CD8-positive, alpha-beta memory T cell (primary cell): ENCODE results near the gene GULP1. TPM values are rescaled to one million over a fixed set of nuclear protein-coding genes. Genes with fewer than 3 reads are reported as not detected.
"Not testable (repeated sequence)": the region's sequence is repeated elsewhere in the genome, so short reads cannot be mapped to it uniquely, and the experiment has no call there.

Source experiments
- CTCF ChIA-PET: fragments of 350-600 bp; sonication (Branson Sonifier 250); formaldehyde crosslinking; loops from one replicate; lab custom pipeline; 2021; ENCODE audit warnings: antibody characterized with exemption; lab: Charles Lee
- POLR2A ChIA-PET: fragments of 350-600 bp; sonication (Branson Sonifier 250); formaldehyde crosslinking; loops from one replicate; lab custom pipeline; 2021; ENCODE audit warnings: antibody characterized with exemption; lab: Charles Lee
- DNase-seq, 5 donors: peaks; one replicate each; pipeline versions ENCODE4 v3.0.0 to v3.0.0-alpha.2; 2020 to 2022; ENCODE audit warnings: mixed read lengths in 1 of 5
- H3K27ac ChIP-seq: one replicate; pipeline ENCODE4 v1.7.0; 2013; ENCODE audit warnings: low read depth, mild to moderate bottlenecking, low read length, moderate library complexity
- H3K27me3 ChIP-seq: 2 replicates; pipeline ENCODE4 v1.7.0; 2013; ENCODE audit warnings: low read length, mild to moderate bottlenecking; ENCODE audit not compliant: insufficient read depth, poor library complexity, severe bottlenecking
- H3K36me3 ChIP-seq: 2 replicates; pipeline ENCODE4 v1.7.0; 2013; ENCODE audit warnings: mild to moderate bottlenecking, low read length, moderate library complexity; ENCODE audit not compliant: insufficient read depth
- H3K4me1 ChIP-seq: 2 replicates; pipeline ENCODE4 v1.7.0; 2013; ENCODE audit warnings: mild to moderate bottlenecking, low read length, moderate library complexity; ENCODE audit not compliant: insufficient read depth
- H3K4me3 ChIP-seq: 2 replicates; pipeline ENCODE4 v1.7.0; 2013; ENCODE audit warnings: mild to moderate bottlenecking, low read length
- H3K9me3 ChIP-seq: 2 replicates; pipeline ENCODE4 v1.7.0; 2013; ENCODE audit warnings: mild to moderate bottlenecking, low read length
- H3K27ac Mint-ChIP-seq, 8 donors: one replicate each; pipeline ENCODE4 v1.8.0; 2020 to 2021; ENCODE audit warnings: mixed read lengths in 8 of 8, mild to moderate bottlenecking in 6 of 8, inconsistent platforms in 3 of 8, moderate library complexity in 3 of 8
- H3K27me3 Mint-ChIP-seq, 2 donors: one replicate each; pipeline ENCODE4 v1.8.0; 2020 to 2021; ENCODE audit warnings: mixed read lengths in 2 of 2, mild to moderate bottlenecking in 1 of 2, moderate library complexity in 1 of 2
- H3K36me3 Mint-ChIP-seq, 3 donors: one replicate each; pipeline ENCODE4 v1.8.0; 2020 to 2021; ENCODE audit warnings: mixed read lengths in 3 of 3, inconsistent platforms in 1 of 3, mild to moderate bottlenecking in 1 of 3
- H3K4me1 Mint-ChIP-seq, 3 donors: one replicate each; pipeline ENCODE4 v1.8.0; 2020 to 2021; ENCODE audit warnings: mixed read lengths in 3 of 3, inconsistent platforms in 1 of 3, mild to moderate bottlenecking in 1 of 3
- H3K4me3 Mint-ChIP-seq, 7 donors: one replicate each; pipeline ENCODE4 v1.8.0; 2020 to 2021; ENCODE audit warnings: mixed read lengths in 7 of 7, mild to moderate bottlenecking in 6 of 7, moderate library complexity in 4 of 7, inconsistent platforms in 2 of 7
- H3K9me3 Mint-ChIP-seq, 5 donors: one replicate each; pipeline ENCODE4 v1.8.0; 2020 to 2022; ENCODE audit warnings: mixed read lengths in 5 of 5, mild to moderate bottlenecking in 3 of 5, moderate library complexity in 2 of 5, inconsistent platforms in 1 of 5
- polyA plus RNA-seq: library from polyadenylated mRNA; unstranded; fragments of 300-500 nt; fragmentation: Illumina TruSeq; gene quantifications from one replicate; pipeline ENCODE4 v1.2.3, GENCODE V29; 2021
- total RNA-seq, 2 experiments: library from RNA; stranded (reverse); gene quantifications; one replicate each; pipeline ENCODE4 v1.2.3, GENCODE V29; 2021

The GULP1 gene
- total and polyA plus RNA-seq, 3 experiments from 2014 or later: not detected

GRCh38 chr2:188444106-188444835 is 152.6 kb downstream of the GULP1 start:
- Mint-ChIP-seq H3K36me3 (no peaks in the 10 kb centered on the region), H3K27ac (no peak overlapping the region), H3K27me3 (no peaks in the 10 kb centered on the region), H3K4me3 (no peak overlapping the region), H3K4me1 (no peaks in the 10 kb centered on the region), H3K9me3 (peaks cover 0 to 7% (median 0%) of the 10 kb centered on the region in 5 donors)
- Histone ChIP-seq H3K27me3 (no peaks in the 10 kb centered on the region), H3K36me3 (no peaks in the 10 kb centered on the region), H3K4me3 (no peak overlapping the region), H3K9me3 (no peaks in the 10 kb centered on the region), H3K4me1 (no peaks in the 10 kb centered on the region), H3K27ac (no peak overlapping the region)
- POLR2A ChIA-PET: no interaction called here
- CTCF ChIA-PET: no interaction called here
- DNase-seq: no peak

- Mint-ChIP-seq H3K27ac (no peak overlapping the region), H3K9me3 (peaks cover 0 to 5% (median 0%) of the 10 kb centered on the region in 5 donors), H3K4me1 (no peaks in the 10 kb centered on the region), H3K4me3 (no peak overlapping the region), H3K36me3 (no peaks in the 10 kb centered on the region), H3K27me3 (no peaks in the 10 kb centered on the region)
- no peak overlapping the region for H3K27ac ChIP-seq
- H3K9me3 ChIP-seq: no peaks in the 10 kb centered on the region
- H3K4me1 ChIP-seq: no peaks in the 10 kb centered on the region
- no peak overlapping the region for H3K4me3 ChIP-seq
- no peaks in the 10 kb centered on the region for H3K27me3 ChIP-seq
- no peaks in the 10 kb centered on the region for H3K36me3 ChIP-seq
- DNase-seq: no peak
- ChIA-PET CTCF (no interaction called here), POLR2A (no interaction called here)
Measured at GRCh38 chr2:188449561-188449960, 157.9 kb downstream of the GULP1 start.

GRCh38 chr2:188449971-188450370 is 158.3 kb downstream of the GULP1 start:
- no peaks in the 10 kb centered on the region for H3K27me3 Mint-ChIP-seq
- ChIA-PET CTCF (no interaction called here), POLR2A (no interaction called here)
- no peak overlapping the region for H3K27ac ChIP-seq
- peaks cover 0 to 5% (median 0%) of the 10 kb centered on the region in 5 donors for H3K9me3 Mint-ChIP-seq
- H3K4me3 ChIP-seq: no peak overlapping the region
- no peak overlapping the region for H3K27ac Mint-ChIP-seq
- H3K4me1 ChIP-seq: no peaks in the 10 kb centered on the region
- no peaks in the 10 kb centered on the region for H3K27me3 ChIP-seq
- no peaks in the 10 kb centered on the region for H3K9me3 ChIP-seq
- H3K36me3 Mint-ChIP-seq: no peaks in the 10 kb centered on the region
- H3K36me3 ChIP-seq: no peaks in the 10 kb centered on the region
- no peaks in the 10 kb centered on the region for H3K4me1 Mint-ChIP-seq
- no peak for DNase-seq
- no peak overlapping the region for H3K4me3 Mint-ChIP-seq

GRCh38 chr2:188450732-188451483 is 159.2 kb downstream of the GULP1 start:
- Mint-ChIP-seq H3K4me1 (no peaks in the 10 kb centered on the region), H3K4me3 (no peak overlapping the region), H3K27ac (no peak overlapping the region), H3K36me3 (no peaks in the 10 kb centered on the region), H3K27me3 (no peaks in the 10 kb centered on the region), H3K9me3 (peaks cover 0 to 5% (median 0%) of the 10 kb centered on the region in 5 donors)
- Histone ChIP-seq H3K27me3 (no peaks in the 10 kb centered on the region), H3K9me3 (no peaks in the 10 kb centered on the region), H3K4me3 (no peak overlapping the region), H3K27ac (no peak overlapping the region), H3K36me3 (no peaks in the 10 kb centered on the region), H3K4me1 (no peaks in the 10 kb centered on the region)
- ChIA-PET POLR2A (no interaction called here), CTCF (no interaction called here)
- DNase-seq: no peak

- Mint-ChIP-seq H3K36me3 (no peaks in the 10 kb centered on the region), H3K4me3 (no peak overlapping the region), H3K4me1 (no peaks in the 10 kb centered on the region), H3K9me3 (peaks cover 0 to 2% (median 0%) of the 10 kb centered on the region in 5 donors), H3K27ac (no peak overlapping the region), H3K27me3 (no peaks in the 10 kb centered on the region)
- Histone ChIP-seq H3K4me1 (no peaks in the 10 kb centered on the region), H3K27me3 (no peaks in the 10 kb centered on the region), H3K36me3 (no peaks in the 10 kb centered on the region), H3K4me3 (no peak overlapping the region), H3K27ac (no peak overlapping the region), H3K9me3 (no peaks in the 10 kb centered on the region)
- ChIA-PET CTCF (no interaction called here), POLR2A (no interaction called here)
- no peak for DNase-seq
Measured at GRCh38 chr2:188452084-188452483, 160.4 kb downstream of the GULP1 start.

- no peak overlapping the region for H3K4me3 Mint-ChIP-seq
- POLR2A ChIA-PET: no interaction called here
- DNase-seq: no peak
Measured at GRCh38 chr2:188456114-188456909, 164.6 kb downstream of the GULP1 start.

GRCh38 chr2:188459061-188459460 is 167.4 kb downstream of the GULP1 start:
- no peak for DNase-seq
- Mint-ChIP-seq H3K4me3 (no peak overlapping the region), H3K36me3 (no peaks in the 10 kb centered on the region), H3K4me1 (no peaks in the 10 kb centered on the region), H3K27me3 (peaks cover 0 to 1% of the 10 kb centered on the region in 2 donors), H3K27ac (no peak overlapping the region), H3K9me3 (peaks cover 0 to 12% (median 0%) of the 10 kb centered on the region in 5 donors)
- no peaks in the 10 kb centered on the region for H3K4me1 ChIP-seq
- ChIA-PET POLR2A (no interaction called here), CTCF (no interaction called here)
- H3K4me3 ChIP-seq: no peak overlapping the region
- no peaks in the 10 kb centered on the region for H3K9me3 ChIP-seq
- H3K36me3 ChIP-seq: no peaks in the 10 kb centered on the region
- no peak overlapping the region for H3K27ac ChIP-seq
- H3K27me3 ChIP-seq: no peaks in the 10 kb centered on the region

More at GRCh38 chr2:188456114-188456909, 164.6 kb downstream of the GULP1 start:
- Histone ChIP-seq H3K4me3 (no peak overlapping the region), H3K9me3 (no peaks in the 10 kb centered on the region), H3K27ac (no peak overlapping the region), H3K27me3 (no peaks in the 10 kb centered on the region), H3K4me1 (no peaks in the 10 kb centered on the region), H3K36me3 (no peaks in the 10 kb centered on the region)
- H3K4me1 Mint-ChIP-seq: no peaks in the 10 kb centered on the region
- H3K36me3 Mint-ChIP-seq: no peaks in the 10 kb centered on the region
- H3K27me3 Mint-ChIP-seq: no peaks in the 10 kb centered on the region
- CTCF ChIA-PET: no interaction called here
- no peak overlapping the region for H3K27ac Mint-ChIP-seq
- no peaks in the 10 kb centered on the region for H3K9me3 Mint-ChIP-seq

- CTCF ChIA-PET, H3K36me3 ChIP-seq, H3K4me1 Mint-ChIP-seq, DNase-seq, H3K27me3 ChIP-seq, H3K36me3 Mint-ChIP-seq, H3K4me1 ChIP-seq, H3K27ac ChIP-seq, H3K9me3 ChIP-seq, H3K4me3 ChIP-seq, H3K4me3 Mint-ChIP-seq, H3K27me3 Mint-ChIP-seq, POLR2A ChIA-PET, H3K27ac Mint-ChIP-seq: not testable (repeated sequence)
- H3K9me3 Mint-ChIP-seq: peaks cover 0 to 16% (median 3%) of the 10 kb centered on the region in 5 donors
Measured at GRCh38 chr2:188466078-188466477, 174.4 kb downstream of the GULP1 start.
